Measurements from ENCODE around the gene SUV39H2. TPM values are rescaled to one million over a fixed set of nuclear protein-coding genes. Genes with fewer than 3 reads are reported as not detected.
"Not testable (repeated sequence)": the region's sequence is repeated elsewhere in the genome, so short reads cannot be mapped to it uniquely, and the experiment has no call there.

The SUV39H2 gene
- total and polyA plus RNA-seq, 2 experiments from 2014 or later = 9.3 to 14.6 TPM

DNA sequence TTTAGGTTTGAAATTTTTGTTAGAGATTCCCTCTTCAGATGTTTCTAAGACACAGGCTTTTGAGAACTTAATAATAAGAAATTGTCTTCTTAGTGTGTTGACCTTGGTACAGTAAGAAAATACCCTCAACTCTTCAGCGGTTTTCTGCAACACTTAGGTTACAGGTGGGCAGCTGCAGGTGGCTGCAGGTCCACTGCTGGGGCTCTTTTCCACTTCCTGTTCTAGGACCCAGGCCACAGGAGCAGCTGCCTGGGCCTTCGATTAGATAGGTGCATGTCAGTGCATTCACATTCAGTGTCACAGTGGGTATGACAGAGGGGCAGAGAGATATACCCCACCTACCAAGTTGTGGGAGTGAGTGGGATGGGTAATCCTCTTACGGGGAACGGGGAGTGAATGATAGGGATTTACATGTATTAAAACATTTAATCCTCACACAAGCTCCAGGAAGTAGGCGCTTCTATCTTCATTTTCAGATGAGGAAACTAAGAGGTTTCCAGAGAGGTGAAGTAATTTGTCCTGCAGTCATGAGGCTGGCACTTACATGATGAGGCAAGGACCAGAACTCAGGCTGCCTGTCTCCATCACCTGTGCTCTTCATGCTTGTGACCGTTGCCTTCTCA is 20.2 kb upstream of the SUV39H2 start:
- peaks cover 9% of the 10 kb centered on the region; the same call in 1 of the 2 replicates for H3K4me1 ChIP-seq (ENCODE audit: insufficient read depth)
- H3K4me3 ChIP-seq = no peak overlapping the region
- H3K9ac ChIP-seq = no peak overlapping the region
- in situ Hi-C loops (cut with MboI) = no loop called here
- 0 out of 2 replicates have a peak, but pooled peaks cover 8% of the 10 kb centered on the region for H3F3A ChIP-seq (ENCODE audit: insufficient read depth)
- no peaks in the 10 kb centered on the region for H3K27me3 ChIP-seq (replicated peaks; ENCODE audit: insufficient read depth)
- H4K20me1 ChIP-seq (ENCODE audit: insufficient read depth) = no peaks in the 10 kb centered on the region
- no peaks in the 10 kb centered on the region for H3K9me3 ChIP-seq (ENCODE audit: low read depth)
- no peak overlapping the region for H3K4me2 ChIP-seq (ENCODE audit: unreplicated experiment)
- H3K36me3 ChIP-seq (ENCODE audit: low read depth) = 0 out of 2 replicates have a peak, but pooled peaks cover 22% of the 10 kb centered on the region
- no peak for DNase-seq
- no peak overlapping the region for H3K27ac ChIP-seq
- H3K79me2 ChIP-seq (ENCODE audit: insufficient read depth) = no peaks in the 10 kb centered on the region
- no peak overlapping the region for H2AFZ ChIP-seq
- 94 to 97% methylated on average over 6 of the region's 6 CpGs for WGBS, 2 experiments (ENCODE audit: low coverage in 1 of 2, low lambda C conversion rate in 2 of 2, missing lambda C conversion rate in 2 of 2)
- no peak for TF ChIP-seq EZH2 (IDR thresholded peaks at IDR 0.05; ENCODE audit: insufficient read depth, poor library complexity, severe bottlenecking)
- H3K9me2 ChIP-seq (ENCODE audit: insufficient read depth) = no peaks in the 10 kb centered on the region

DNA sequence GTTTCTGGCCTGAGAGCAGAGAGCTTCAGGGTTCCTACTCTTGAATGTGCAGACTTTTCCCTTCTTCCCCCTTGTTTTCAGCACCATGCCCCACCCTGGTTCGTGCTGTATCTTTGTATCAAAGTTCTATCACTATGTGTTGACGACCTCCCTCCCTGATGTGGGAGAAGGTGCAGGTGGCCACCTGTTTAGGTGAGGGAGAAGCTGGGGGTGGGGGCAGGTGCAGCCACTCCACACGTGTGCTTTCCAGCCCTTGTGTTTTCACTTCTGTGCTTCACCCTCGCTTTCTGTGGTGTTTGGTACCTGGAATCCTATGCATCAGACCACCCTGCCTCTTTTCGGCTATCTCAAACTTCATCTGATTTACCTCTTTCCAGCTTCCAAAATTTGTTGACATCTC is 19.6 kb upstream of the SUV39H2 start:
- H3K9me2 ChIP-seq (ENCODE audit: insufficient read depth) = no peaks in the 10 kb centered on the region
- no peak overlapping the region for H3K9ac ChIP-seq
- in situ Hi-C loops (cut with MboI) = no loop called here
- H2AFZ ChIP-seq = no peak overlapping the region
- TF ChIP-seq EZH2 (IDR thresholded peaks at IDR 0.05; ENCODE audit: insufficient read depth, poor library complexity, severe bottlenecking) (no peak), EZH2phosphoT487 (IDR thresholded peaks at IDR 0.05; ENCODE audit: insufficient read depth, low read depth) (no peak)
- no peaks in the 10 kb centered on the region for H3K79me2 ChIP-seq (ENCODE audit: insufficient read depth)
- no peak overlapping the region for H3K27ac ChIP-seq
- 87 to 96% methylated on average over 5 of the region's 5 CpGs for WGBS, 2 experiments (ENCODE audit: low coverage in 1 of 2, low lambda C conversion rate in 2 of 2, missing lambda C conversion rate in 2 of 2)
- 0 out of 2 replicates have a peak, but pooled peaks cover 22% of the 10 kb centered on the region for H3K36me3 ChIP-seq (ENCODE audit: low read depth)
- no peaks in the 10 kb centered on the region for H4K20me1 ChIP-seq (ENCODE audit: insufficient read depth)
- no peak overlapping the region for H3K4me3 ChIP-seq
- peaks cover 9% of the 10 kb centered on the region; the same call in 1 of the 2 replicates for H3K4me1 ChIP-seq (ENCODE audit: insufficient read depth)
- H3K27me3 ChIP-seq (replicated peaks; ENCODE audit: insufficient read depth) = no peaks in the 10 kb centered on the region
- H3K4me2 ChIP-seq (ENCODE audit: unreplicated experiment) = no peak overlapping the region
- 0 out of 2 replicates have a peak, but pooled peaks cover 8% of the 10 kb centered on the region for H3F3A ChIP-seq (ENCODE audit: insufficient read depth)
- no peak for DNase-seq
- H3K9me3 ChIP-seq (ENCODE audit: low read depth) = no peaks in the 10 kb centered on the region

DNA sequence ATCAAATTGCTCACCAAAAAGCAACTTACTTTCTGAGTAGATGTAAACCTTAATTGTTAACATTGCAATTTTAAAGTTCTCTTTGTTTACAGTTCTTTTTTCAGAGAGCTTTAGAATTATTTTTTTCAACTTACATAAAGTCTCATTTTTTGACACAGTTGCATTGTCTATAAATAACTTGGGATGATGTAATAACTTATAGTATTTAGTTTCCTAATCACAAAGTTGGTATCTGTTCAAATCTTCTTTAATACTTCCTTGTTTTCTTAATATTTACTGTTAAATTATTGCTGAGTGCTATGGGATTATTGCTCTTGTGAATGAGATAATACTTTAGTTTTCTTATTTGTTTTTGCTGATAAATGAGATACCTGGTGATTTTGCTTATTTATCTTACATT is 18.9 kb upstream of the SUV39H2 start:
- peaks cover 9% of the 10 kb centered on the region; the same call in 1 of the 2 replicates for H3K4me1 ChIP-seq (ENCODE audit: insufficient read depth)
- H2AFZ ChIP-seq = 0 out of 2 replicates have a peak overlapping the region, but pooled peaks have one; percentile 23
- H4K20me1 ChIP-seq (ENCODE audit: insufficient read depth) = no peaks in the 10 kb centered on the region
- H3K4me2 ChIP-seq (ENCODE audit: unreplicated experiment) = no peak overlapping the region
- no peak for TF ChIP-seq EZH2 (IDR thresholded peaks at IDR 0.05; ENCODE audit: insufficient read depth, poor library complexity, severe bottlenecking)
- TF ChIP-seq EZH2phosphoT487 (IDR thresholded peaks at IDR 0.05; ENCODE audit: insufficient read depth, low read depth) = no peak
- 0 out of 2 replicates have a peak overlapping the region, but pooled peaks have one; percentile 26 for H3K9ac ChIP-seq
- 0 out of 2 replicates have a peak, but pooled peaks cover 14% of the 10 kb centered on the region for H3K36me3 ChIP-seq (ENCODE audit: low read depth)
- H3K27me3 ChIP-seq (replicated peaks; ENCODE audit: insufficient read depth) = no peaks in the 10 kb centered on the region
- 0 out of 2 replicates have a peak, but pooled peaks cover 8% of the 10 kb centered on the region for H3F3A ChIP-seq (ENCODE audit: insufficient read depth)
- in situ Hi-C loops (cut with MboI) = no loop called here
- DNase-seq = peak; percentile 40
- no peak overlapping the region; the same call in 1 of the 2 replicates for H3K27ac ChIP-seq
- no peaks in the 10 kb centered on the region for H3K9me3 ChIP-seq (ENCODE audit: low read depth)
- H3K9me2 ChIP-seq (ENCODE audit: insufficient read depth) = no peaks in the 10 kb centered on the region
- no peak overlapping the region for H3K4me3 ChIP-seq
- H3K79me2 ChIP-seq (ENCODE audit: insufficient read depth) = no peaks in the 10 kb centered on the region

GRCh38 chr10:14860791-14861190 is 17.9 kb upstream of the SUV39H2 start:
- no peak for DNase-seq
- H3K4me1 ChIP-seq (ENCODE audit: insufficient read depth) = peaks cover 9% of the 10 kb centered on the region; the same call in 1 of the 2 replicates
- H3K9me2 ChIP-seq (ENCODE audit: insufficient read depth) = no peaks in the 10 kb centered on the region
- 91 to 100% methylated on average over 1 of the region's 1 CpG for WGBS, 2 experiments (ENCODE audit: low coverage in 1 of 2, low lambda C conversion rate in 2 of 2, missing lambda C conversion rate in 2 of 2)
- in situ Hi-C loops (cut with MboI) = no loop called here
- H4K20me1 ChIP-seq (ENCODE audit: insufficient read depth) = no peaks in the 10 kb centered on the region
- no peak overlapping the region for H2AFZ ChIP-seq
- H3K4me3 ChIP-seq = no peak overlapping the region
- no peaks in the 10 kb centered on the region for H3K79me2 ChIP-seq (ENCODE audit: insufficient read depth)
- H3K4me2 ChIP-seq (ENCODE audit: unreplicated experiment) = no peak overlapping the region
- no peak overlapping the region for H3K9ac ChIP-seq
- H3K27ac ChIP-seq = no peak overlapping the region
- 0 out of 2 replicates have a peak, but pooled peaks cover 8% of the 10 kb centered on the region for H3F3A ChIP-seq (ENCODE audit: insufficient read depth)
- no peaks in the 10 kb centered on the region for H3K9me3 ChIP-seq (ENCODE audit: low read depth)
- TF ChIP-seq EZH2 (IDR thresholded peaks at IDR 0.05; ENCODE audit: insufficient read depth, poor library complexity, severe bottlenecking) = no peak
- H3K27me3 ChIP-seq (replicated peaks; ENCODE audit: insufficient read depth) = no peaks in the 10 kb centered on the region
- H3K36me3 ChIP-seq (ENCODE audit: low read depth) = peaks cover 13% of the 10 kb centered on the region; the same call in 1 of the 2 replicates

- H3K4me1 ChIP-seq (ENCODE audit: insufficient read depth); in situ Hi-C loops (cut with MboI); H4K20me1 ChIP-seq (ENCODE audit: insufficient read depth); H3K9ac ChIP-seq; H3K27ac ChIP-seq; H3K4me2 ChIP-seq (ENCODE audit: unreplicated experiment); H3K9me3 ChIP-seq (ENCODE audit: low read depth); H3K4me3 ChIP-seq; H3K9me2 ChIP-seq (ENCODE audit: insufficient read depth); H2AFZ ChIP-seq; H3F3A ChIP-seq (ENCODE audit: insufficient read depth); H3K79me2 ChIP-seq (ENCODE audit: insufficient read depth); H3K27me3 ChIP-seq (replicated peaks; ENCODE audit: insufficient read depth); DNase-seq: not testable (repeated sequence)
- peaks cover 33% of the 10 kb centered on the region for H3K36me3 ChIP-seq (ENCODE audit: low read depth)
- 87 to 90% methylated on average over 6 of the region's 6 CpGs for WGBS, 2 experiments (ENCODE audit: low coverage in 1 of 2, low lambda C conversion rate in 2 of 2, missing lambda C conversion rate in 2 of 2)
These were observed 14.2 kb upstream of the SUV39H2 start for GRCh38 chr10:14864466-14864865.

GRCh38 chr10:14864871-14865270 is 13.8 kb upstream of the SUV39H2 start:
- H3K27ac ChIP-seq; H3K9me3 ChIP-seq (ENCODE audit: low read depth); H3K27me3 ChIP-seq (replicated peaks; ENCODE audit: insufficient read depth); H3K9me2 ChIP-seq (ENCODE audit: insufficient read depth); H3K79me2 ChIP-seq (ENCODE audit: insufficient read depth); H3K4me3 ChIP-seq; H2AFZ ChIP-seq; H3K4me1 ChIP-seq (ENCODE audit: insufficient read depth); H3F3A ChIP-seq (ENCODE audit: insufficient read depth); H3K9ac ChIP-seq; in situ Hi-C loops (cut with MboI); DNase-seq; H3K4me2 ChIP-seq (ENCODE audit: unreplicated experiment); H4K20me1 ChIP-seq (ENCODE audit: insufficient read depth): not testable (repeated sequence)
- H3K36me3 ChIP-seq (ENCODE audit: low read depth) = peaks cover 32% of the 10 kb centered on the region
- WGBS, 2 experiments (ENCODE audit: low coverage in 1 of 2, low lambda C conversion rate in 2 of 2, missing lambda C conversion rate in 2 of 2) = 95 to 97% methylated on average over 3 of the region's 3 CpGs
